H1 (cell line): ENCODE measurements around the gene PAQR5. TPM values are rescaled to one million over a fixed set of nuclear protein-coding genes. Genes with fewer than 3 reads are reported as not detected.

Experiments used
- CTCF ChIA-PET: fragments of 300-600 bp; sonication (Branson Sonifier 250); formaldehyde crosslinking; loops from one replicate; lab custom pipeline; 2021; ENCODE audit not compliant: partially characterized antibody; lab: Charles Lee
- POLR2A ChIA-PET: fragments of 300-600 bp; sonication (Branson Sonifier 250); formaldehyde crosslinking; loops from one replicate; lab custom pipeline; 2021; ENCODE audit warnings: inconsistent platforms; ENCODE audit not compliant: partially characterized antibody; lab: Charles Lee
- DNase-seq, 2 experiments: peaks; one replicate each; pipeline versions ENCODE4 v3.0.0 to v3.0.0-alpha.2; 2010 to 2022; ENCODE audit warnings: low spot score in 2 of 2, low read depth in 1 of 2, mixed read lengths in 1 of 2
- FAIRE-seq: peaks from 2 replicates; lab custom pipeline; 2011; peaks lifted over from hg19 to GRCh38; lab: Jason Lieb, UNC
- H2AFZ ChIP-seq: 2 replicates; pipeline ENCODE4 v1.8.1; 2012; ENCODE audit warnings: low read length, inconsistent platforms
- H2AK5ac ChIP-seq: 2 replicates; pipeline ENCODE4 v1.6.1; 2013; ENCODE audit warnings: low read depth, low read length
- H2BK120ac ChIP-seq: replicated peaks from 2 replicates; pipeline ENCODE3; 2013; ENCODE audit warnings: low read depth, low read length, inconsistent platforms
- H2BK12ac ChIP-seq: 2 replicates; pipeline ENCODE4 v1.6.1; 2013; ENCODE audit warnings: low read depth, low read length
- H2BK15ac ChIP-seq: 2 replicates; pipeline ENCODE4 v1.6.1; 2013; ENCODE audit warnings: low read length
- H2BK20ac ChIP-seq: 2 replicates; pipeline ENCODE4 v1.6.1; 2013; ENCODE audit warnings: low read length
- H2BK5ac ChIP-seq: 2 replicates; pipeline ENCODE4 v1.6.1; 2013; ENCODE audit warnings: low read depth, low read length
- H3K14ac ChIP-seq: 2 replicates; pipeline ENCODE4 v1.6.1; 2013; ENCODE audit warnings: inconsistent platforms; ENCODE audit not compliant: insufficient read length
- H3K18ac ChIP-seq: 2 replicates; pipeline ENCODE4 v1.6.1; 2013; ENCODE audit warnings: low read length; ENCODE audit errors: extremely low read depth
- H3K23ac ChIP-seq: 2 replicates; pipeline ENCODE4 v1.6.1; 2013; ENCODE audit warnings: inconsistent platforms; ENCODE audit not compliant: insufficient read length
- H3K23me2 ChIP-seq: 2 replicates; pipeline ENCODE4 v1.6.1; 2013; ENCODE audit warnings: low read depth, low read length
- H3K27ac ChIP-seq: 2 replicates; pipeline ENCODE4 v1.6.1; 2011; ENCODE audit warnings: low read depth, low read length, inconsistent platforms
- H3K27me3 ChIP-seq, 4 experiments: replicated peaks in 1 of 4; 1 replicate in 1 of 4; 2 replicates in 3 of 4; pipeline versions ENCODE4 v1.6.1 to v1.8.1; 2011 to 2013; ENCODE audit warnings: low read length in 3 of 4, mild to moderate bottlenecking in 3 of 4, inconsistent platforms in 2 of 4, mixed read lengths in 2 of 4, moderate library complexity in 1 of 4; ENCODE audit not compliant: control insufficient read depth in 3 of 4, insufficient read depth in 3 of 4; ENCODE audit errors: extremely low read depth in 1 of 4
- H3K36me3 ChIP-seq, 4 experiments: 2 replicates each; pipeline versions ENCODE4 v1.6.1 to v1.8.1; 2011 to 2013; ENCODE audit warnings: mild to moderate bottlenecking in 4 of 4, low read length in 3 of 4, moderate library complexity in 2 of 4, control low read depth in 1 of 4, inconsistent platforms in 1 of 4; ENCODE audit not compliant: insufficient read depth in 4 of 4, control insufficient read depth in 2 of 4
- H3K4ac ChIP-seq: replicated peaks from 2 replicates; pipeline ENCODE3; 2013; ENCODE audit warnings: low read length, low read depth, mixed read lengths, inconsistent platforms; ENCODE audit not compliant: insufficient read length
- H3K4me1 ChIP-seq, 4 experiments: replicated peaks in 1 of 4; 1 replicate in 1 of 4; 2 replicates in 3 of 4; pipeline versions ENCODE4 v1.6.1 to v1.8.1; 2011 to 2013; ENCODE audit warnings: low read length in 3 of 4, inconsistent platforms in 2 of 4, mixed read lengths in 1 of 4; ENCODE audit not compliant: insufficient read depth in 4 of 4, control insufficient read depth in 3 of 4
- H3K4me2 ChIP-seq, 2 experiments: 2 replicates each; pipeline versions ENCODE4 v1.6.1 to v1.8.1; 2011 to 2013; ENCODE audit warnings: low read depth in 2 of 2, low read length in 2 of 2, control low read depth in 1 of 2, inconsistent platforms in 1 of 2, mild to moderate bottlenecking in 1 of 2; ENCODE audit not compliant: insufficient read depth in 1 of 2
- H3K4me3 ChIP-seq, 4 experiments: fragments of 200-600, 300-600 bp in 1 of 4; sonication (generic), shearing (Covaris generic), sonication (Bioruptor Twin) in 1 of 4; 2 replicates each; pipeline versions ENCODE4 v1.5.1 to v1.8.1; 2011 to 2016; ENCODE audit warnings: low read length in 4 of 4, low read depth in 3 of 4, control low read depth in 2 of 4, inconsistent platforms in 2 of 4, mild to moderate bottlenecking in 2 of 4, mixed read lengths in 1 of 4, moderate library complexity in 1 of 4; ENCODE audit not compliant: insufficient read depth in 2 of 4; ENCODE audit errors: extremely low read depth in 1 of 4
- H3K56ac ChIP-seq: replicated peaks from 2 replicates; pipeline ENCODE3; 2013; ENCODE audit warnings: low read depth, mild to moderate bottlenecking, mixed read lengths, low read length, inconsistent platforms; ENCODE audit not compliant: insufficient read length
- H3K79me1 ChIP-seq: 2 replicates; pipeline ENCODE4 v1.6.1; 2013; ENCODE audit warnings: low read depth, low read length, control low read depth
- H3K79me2 ChIP-seq, 2 experiments: 2 replicates each; pipeline versions ENCODE4 v1.6.1 to v1.8.1; 2012 to 2013; ENCODE audit warnings: low read length in 2 of 2, mild to moderate bottlenecking in 2 of 2, inconsistent platforms in 1 of 2; ENCODE audit not compliant: insufficient read depth in 2 of 2, control insufficient read depth in 1 of 2
- H3K9ac ChIP-seq, 4 experiments: replicated peaks in 1 of 4; 1 replicate in 1 of 4; 2 replicates in 3 of 4; pipeline versions ENCODE4 v1.6.1 to v1.8.1; 2011 to 2013; ENCODE audit warnings: low read depth in 3 of 4, low read length in 3 of 4, control low read depth in 2 of 4, mild to moderate bottlenecking in 2 of 4, moderate library complexity in 2 of 4, inconsistent platforms in 1 of 4; ENCODE audit errors: extremely low read depth in 1 of 4
- H3K9me3 ChIP-seq, 2 experiments: 2 replicates each; pipeline versions ENCODE4 v1.6.1 to v1.8.1; 2012 to 2013; ENCODE audit warnings: mild to moderate bottlenecking in 2 of 2, moderate library complexity in 2 of 2, control low read depth in 1 of 2, inconsistent platforms in 1 of 2, low read depth in 1 of 2, low read length in 1 of 2, mixed read lengths in 1 of 2; ENCODE audit not compliant: insufficient read depth in 2 of 2
- H4K20me1 ChIP-seq, 2 experiments: replicated peaks in 1 of 2; 2 replicates each; pipeline versions ENCODE3 to v1.8.1; 2011 to 2013; ENCODE audit warnings: inconsistent platforms in 2 of 2, low read length in 2 of 2, mild to moderate bottlenecking in 1 of 2; ENCODE audit not compliant: insufficient read depth in 2 of 2, control insufficient read depth in 1 of 2
- H4K5ac ChIP-seq: 2 replicates; pipeline ENCODE4 v1.6.1; 2013; ENCODE audit warnings: low read length, low read depth, mixed read lengths, inconsistent platforms; ENCODE audit not compliant: insufficient read length
- H4K8ac ChIP-seq: 2 replicates; pipeline ENCODE4 v1.8.0; 2013; ENCODE audit warnings: mild to moderate bottlenecking, moderate library complexity, low read length, inconsistent platforms; ENCODE audit not compliant: insufficient read depth; ENCODE audit errors: extremely low read depth
- H4K91ac ChIP-seq: replicated peaks from 2 replicates; pipeline ENCODE3; 2013; ENCODE audit warnings: low read length, mixed read lengths, inconsistent platforms; ENCODE audit not compliant: insufficient read length
- ASH2L ChIP-seq: fragments of 200-600, 300-600 bp; sonication (generic); IDR thresholded peaks from one replicate; pipeline ENCODE4 v1.7.1; 2017; ENCODE audit warnings: low read length
- BCL11A ChIP-seq, 2 experiments: IDR thresholded peaks; one replicate each; pipeline ENCODE4 v1.6.1; 2011; ENCODE audit warnings: low read depth in 2 of 2, low read length in 2 of 2, mild to moderate bottlenecking in 2 of 2
- CHD1 ChIP-seq: IDR thresholded peaks from 2 replicates; pipeline ENCODE4 v1.6.1; 2012; ENCODE audit warnings: low read depth, low read length, improper control_type of control experiment
- EP300 ChIP-seq, 2 experiments: IDR thresholded peaks; 1 replicate in 1 of 2; 2 replicates in 1 of 2; pipeline ENCODE4 v1.6.1; 2011 to 2012; ENCODE audit warnings: low read depth in 2 of 2, low read length in 2 of 2, mild to moderate bottlenecking in 2 of 2, borderline replicate concordance in 1 of 2, inconsistent platforms in 1 of 2, moderate library complexity in 1 of 2
- HDAC2 ChIP-seq, 2 experiments: fragments of 300-600 bp in 1 of 2; sonication (generic) in 1 of 2; IDR thresholded peaks; 2 replicates each; pipeline ENCODE4 v1.6.1; 2011 to 2012; ENCODE audit warnings: low read depth in 2 of 2, low read length in 2 of 2, mild to moderate bottlenecking in 2 of 2, moderate library complexity in 2 of 2, borderline replicate concordance in 1 of 2, inconsistent platforms in 1 of 2
- NANOG ChIP-seq: IDR thresholded peaks from 2 replicates; pipeline ENCODE4 v1.6.1; 2011; ENCODE audit warnings: low read length, low read depth, mild to moderate bottlenecking, inconsistent platforms; ENCODE audit not compliant: insufficient read depth, poor library complexity, severe bottlenecking
- NRF1 ChIP-seq: IDR thresholded peaks from 2 replicates; pipeline ENCODE4 v1.6.1; 2011; ENCODE audit warnings: mild to moderate bottlenecking, low read depth, low read length, improper control_type of control experiment
- SP4 ChIP-seq: IDR thresholded peaks from 2 replicates; pipeline ENCODE4 v1.6.1; 2012; ENCODE audit warnings: low read length, inconsistent platforms
- SRF ChIP-seq: IDR thresholded peaks from 2 replicates; pipeline ENCODE4 v1.6.1; 2011; ENCODE audit warnings: mild to moderate bottlenecking, low read depth, low read length, moderate library complexity
- TEAD4 ChIP-seq: IDR thresholded peaks from 2 replicates; pipeline ENCODE4 v1.6.1; 2012; ENCODE audit warnings: low read depth, low read length, inconsistent platforms, mixed read lengths
- WGBS, 2 experiments: shearing (Covaris generic) in 1 of 2; methylation state at CpG; one replicate each; pipeline versions ENCODE4 v1.1.6 to v1.1.7; 2013 to 2015; ENCODE audit warnings: low lambda C conversion rate in 2 of 2, mixed read lengths in 2 of 2, inconsistent platforms in 1 of 2, low coverage in 1 of 2, missing lambda C conversion rate in 1 of 2; ENCODE audit not compliant: insufficient replicate concordance in 2 of 2, insufficient coverage in 1 of 2, insufficient read length in 1 of 2; ENCODE audit errors: extremely low coverage in 1 of 2, missing lambda C conversion rate in 1 of 2; 5-methylcytosine and 5-hydroxymethylcytosine counted together
- polyA plus RNA-seq, 7 experiments: library from polyadenylated mRNA; depleted of rRNA in 3 of 7; stranded (reverse) in 5 of 7; unstranded in 2 of 7; fragments of >200 nt in 5 of 7; fragments of 200-250 nt in 2 of 7; gene quantifications; 1 replicate in 5 of 7; 2 replicates in 1 of 7; 4 replicates in 1 of 7; pipeline versions ENCODE4 v1.2.1 to v1.2.3, GENCODE V29; 2011 to 2013; ENCODE audit warnings: missing spikeins in 2 of 7, mixed read lengths in 2 of 7
- total RNA-seq: library from RNA; stranded (reverse); fragmentation: NEBNext Ultra II Directional; extraction: Animal tissue kit (Norgen Biotek cat#: 25700); gene quantifications from 2 replicates; pipeline ENCODE4 v1.2.1, GENCODE V29; 2021
- TF ChIP-seq, protein P1 (sequence below): IDR thresholded peaks from 2 replicates; pipeline ENCODE4 v1.6.1; 2012; ENCODE audit warnings: inconsistent platforms
- TF ChIP-seq, protein P2 (sequence below): IDR thresholded peaks from 2 replicates; pipeline ENCODE4 v1.6.1; 2011; ENCODE audit warnings: low read length, improper control_type of control experiment

PAQR5 gene
- total and polyA plus RNA-seq, 2 of the 8 experiments (the other 6 are each of a cell fraction or from before 2014, with no cell fraction given), result 8.7 to 18.1 TPM

DNA sequence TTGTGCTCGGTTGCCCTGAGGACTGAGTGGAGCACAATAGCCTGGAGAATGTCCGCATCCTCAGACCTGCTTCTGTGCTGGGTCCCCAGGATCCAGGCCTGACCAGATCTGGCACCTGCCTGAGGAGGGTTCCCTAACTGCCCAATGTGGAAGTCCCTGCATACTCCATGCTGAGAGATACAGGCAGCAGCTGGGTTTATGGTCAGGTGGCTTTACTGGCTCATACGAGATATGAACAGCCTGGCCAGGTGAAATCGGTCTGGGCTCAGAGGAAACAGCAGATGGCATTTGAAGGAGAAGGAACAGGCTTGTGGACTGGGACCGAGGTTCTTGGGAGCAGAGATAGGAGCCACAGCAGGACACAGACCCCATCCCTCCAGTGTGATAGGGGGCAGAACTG, 97.3 kb downstream of the PAQR5 start:
- H4K5ac ChIP-seq, result no peak overlapping the region
- no peaks in the 10 kb centered on the region; the same call in 1 of the 2 replicates for H3K79me1 ChIP-seq
- TF ChIP-seq BCL11A (IDR thresholded peaks at IDR 0.05; ENCODE audit: low read depth in 2 of 2, low read length in 2 of 2) (no peak), SP4 (no peak), HDAC2 (IDR thresholded peaks at IDR 0.05; ENCODE audit: borderline replicate concordance in 1 of 2, low read depth in 2 of 2, low read length in 2 of 2) (no peak), NRF1 (no peak), ASH2L (no peak), NANOG (no peak), SRF (no peak), CHD1 (no peak), TEAD4 (no peak), EP300 (IDR thresholded peaks at IDR 0.05; ENCODE audit: borderline replicate concordance in 1 of 2, low read depth in 2 of 2, low read length in 2 of 2) (no peak)
- TF ChIP-seq, protein P1, sequence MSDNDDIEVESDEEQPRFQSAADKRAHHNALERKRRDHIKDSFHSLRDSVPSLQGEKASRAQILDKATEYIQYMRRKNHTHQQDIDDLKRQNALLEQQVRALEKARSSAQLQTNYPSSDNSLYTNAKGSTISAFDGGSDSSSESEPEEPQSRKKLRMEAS, result no peak
- TF ChIP-seq, protein P2, sequence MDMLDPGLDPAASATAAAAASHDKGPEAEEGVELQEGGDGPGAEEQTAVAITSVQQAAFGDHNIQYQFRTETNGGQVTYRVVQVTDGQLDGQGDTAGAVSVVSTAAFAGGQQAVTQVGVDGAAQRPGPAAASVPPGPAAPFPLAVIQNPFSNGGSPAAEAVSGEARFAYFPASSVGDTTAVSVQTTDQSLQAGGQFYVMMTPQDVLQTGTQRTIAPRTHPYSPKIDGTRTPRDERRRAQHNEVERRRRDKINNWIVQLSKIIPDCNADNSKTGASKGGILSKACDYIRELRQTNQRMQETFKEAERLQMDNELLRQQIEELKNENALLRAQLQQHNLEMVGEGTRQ, result no peak
- ChIA-PET CTCF (interaction anchor here (1.0 to 6.1 kb wide), 9 partner anchors 11 to 329 kb away, joined by 3 to 43 read pairs (median 8); no protein-coding TSS in a partner anchor), POLR2A (no interaction called here)
- H2BK120ac ChIP-seq, result no peak overlapping the region
- no peak overlapping the region for H3K14ac ChIP-seq
- no peaks in the 10 kb centered on the region for H3K9me3 ChIP-seq
- no peak for FAIRE-seq
- 85% methylated on average over 5 of the region's 5 CpGs; no CpG with 5 or more reads in 1 of the 2 experiments for WGBS, 2 experiments
- H4K8ac ChIP-seq, result no peak overlapping the region
- peaks cover 0 to 2% of the 10 kb centered on the region in 2 experiments for H4K20me1 ChIP-seq
- H3K4me2 ChIP-seq, result no peak overlapping the region
- no peak overlapping the region for H2BK12ac ChIP-seq
- H4K91ac ChIP-seq, result no peak overlapping the region
- DNase-seq, result no peak
- no peak overlapping the region for H3K18ac ChIP-seq
- H3K4me3 ChIP-seq, result no peak overlapping the region
- H2BK5ac ChIP-seq, result no peak overlapping the region
- no peak overlapping the region for H3K4ac ChIP-seq
- H2AFZ ChIP-seq, result no peak overlapping the region
- no peak overlapping the region for H2BK20ac ChIP-seq
- no peaks in the 10 kb centered on the region for H3K79me2 ChIP-seq
- H3K9ac ChIP-seq, result no peak overlapping the region
- no peak overlapping the region; the same call in 1 of the 2 replicates for H2AK5ac ChIP-seq
- H3K23me2 ChIP-seq, result no peaks in the 10 kb centered on the region
- H3K23ac ChIP-seq, result no peak overlapping the region
- no peak overlapping the region for H2BK15ac ChIP-seq
- H3K27me3 ChIP-seq, result no peaks in the 10 kb centered on the region
- H3K56ac ChIP-seq, result no peak overlapping the region
- H3K4me1 ChIP-seq, result peaks cover 0 to 17% (median 7%) of the 10 kb centered on the region in 4 experiments; a peak in 5 of 7 replicates
- no peak overlapping the region for H3K27ac ChIP-seq
- no peaks in the 10 kb centered on the region for H3K36me3 ChIP-seq
